GM23338 (cell line): ENCODE measurements around the gene ZSCAN2. TPM values are rescaled to one million over a fixed set of nuclear protein-coding genes. Genes with fewer than 3 reads are reported as not detected.

Source experiments
- ATAC-seq: fragments of 200-7000 bp; cut with Tn5 transposase; 3 replicates; pipeline ENCODE4 v1.9.1; 2020
- DNase-seq: peaks from one replicate; pipeline ENCODE4 v3.0.0-alpha.2; 2015; ENCODE audit warnings: low spot score
- H2AFZ ChIP-seq: fragments of 200-600 bp; sonication (generic); 2 replicates; pipeline ENCODE4 v1.8.0; 2016; ENCODE audit warnings: antibody characterized with exemption, mild to moderate bottlenecking, moderate library complexity
- H3F3A ChIP-seq: fragments of 200-600 bp; sonication (generic); replicated peaks from 2 replicates; pipeline ENCODE4 v1.8.0; 2017; ENCODE audit warnings: antibody characterized with exemption, mixed run types, low read depth
- H3K27ac ChIP-seq: fragments of 200-600 bp; sonication (generic); 2 replicates; pipeline ENCODE4 v1.6.1; 2016; ENCODE audit warnings: low read depth
- H3K27me3 ChIP-seq: fragments of 200-600 bp; sonication (generic); 2 replicates; pipeline ENCODE4 v1.8.0; 2016; ENCODE audit warnings: mild to moderate bottlenecking, mixed run types, moderate library complexity; ENCODE audit not compliant: insufficient read depth
- H3K36me3 ChIP-seq: fragments of 200-600 bp; sonication (generic); 2 replicates; pipeline ENCODE4 v1.8.0; 2016; ENCODE audit warnings: mild to moderate bottlenecking; ENCODE audit not compliant: insufficient read depth
- H3K4me1 ChIP-seq: fragments of 200-600 bp; sonication (generic); 2 replicates; pipeline ENCODE4 v1.8.0; 2016; ENCODE audit warnings: mild to moderate bottlenecking, moderate library complexity; ENCODE audit not compliant: insufficient read depth
- H3K4me2 ChIP-seq: fragments of 200-600 bp; sonication (generic); 2 replicates; pipeline ENCODE4 v1.7.1; 2017; ENCODE audit warnings: mixed run types
- H3K4me3 ChIP-seq: fragments of 200-600 bp; sonication (generic); 2 replicates; pipeline ENCODE4 v1.6.1; 2016; ENCODE audit warnings: mixed run types
- H3K79me2 ChIP-seq: fragments of 200-600 bp; sonication (generic); replicated peaks from 2 replicates; pipeline ENCODE4 v1.8.0; 2017; ENCODE audit warnings: mild to moderate bottlenecking; ENCODE audit not compliant: insufficient read depth
- H3K9me2 ChIP-seq: fragments of 200-600 bp; sonication (generic); 2 replicates; pipeline ENCODE4 v1.8.0; 2017; ENCODE audit not compliant: insufficient read depth
- H4K20me1 ChIP-seq: fragments of 200-600 bp; sonication (generic); replicated peaks from 2 replicates; pipeline ENCODE4 v1.8.0; 2017; ENCODE audit warnings: mild to moderate bottlenecking; ENCODE audit not compliant: insufficient read depth
- H3K27ac Mint-ChIP-seq: 2 replicates; pipeline ENCODE4 v1.8.0; 2020; ENCODE audit warnings: inconsistent platforms, mild to moderate bottlenecking, moderate library complexity, mixed read lengths
- H3K27me3 Mint-ChIP-seq: 3 replicates; pipeline ENCODE4 v1.8.0; 2022; ENCODE audit warnings: low read depth, mild to moderate bottlenecking, moderate library complexity, mixed read lengths, inconsistent platforms; ENCODE audit not compliant: insufficient read depth, poor library complexity
- H3K36me3 Mint-ChIP-seq: 3 replicates; pipeline ENCODE4 v1.8.0; 2021; ENCODE audit warnings: low read depth, mild to moderate bottlenecking, inconsistent platforms, moderate library complexity, mixed read lengths
- H3K4me1 Mint-ChIP-seq: 3 replicates; pipeline ENCODE4 v1.8.0; 2020; ENCODE audit warnings: mild to moderate bottlenecking, inconsistent platforms, mixed read lengths
- H3K4me3 Mint-ChIP-seq: 3 replicates; pipeline ENCODE4 v1.8.0; 2021; ENCODE audit warnings: moderate library complexity, mild to moderate bottlenecking, inconsistent platforms, mixed read lengths
- H3K9me3 Mint-ChIP-seq: 3 replicates; pipeline ENCODE4 v1.8.0; 2020; ENCODE audit warnings: moderate library complexity, mild to moderate bottlenecking, inconsistent platforms, mixed read lengths
- CREB1 ChIP-seq: fragments of 250-450 bp; sonication (Bioruptor Pico); IDR thresholded peaks from 2 replicates; pipeline ENCODE4 v1.5.0; 2020; ENCODE audit warnings: low read depth, mild to moderate bottlenecking, moderate library complexity
- CTCF ChIP-seq, 2 experiments: fragments of 200-600 bp in 1 of 2; sonication (generic) in 1 of 2; conservative IDR thresholded peaks; 2 replicates each; pipeline versions ENCODE4 v1.5.1 to v1.6.1; 2016 to 2017; ENCODE audit warnings: antibody characterized with exemption in 2 of 2, low read depth in 2 of 2, mild to moderate bottlenecking in 2 of 2, moderate library complexity in 1 of 2
- ETS1 ChIP-seq: IDR thresholded peaks from 2 replicates; pipeline ENCODE4 v1.6.1; 2016; ENCODE audit warnings: antibody characterized with exemption
- EZH2 ChIP-seq: fragments of 200-600 bp; sonication (generic); IDR thresholded peaks from one replicate; pipeline ENCODE4 v1.8.0; 2017; ENCODE audit warnings: antibody characterized with exemption, mild to moderate bottlenecking, low read depth; ENCODE audit not compliant: unreplicated experiment
- EZH2phosphoT487 ChIP-seq: fragments of 200-600 bp; sonication (generic); IDR thresholded peaks from one replicate; pipeline ENCODE4 v1.8.1; 2018; ENCODE audit warnings: antibody characterized with exemption; ENCODE audit not compliant: unreplicated experiment
- JUNB ChIP-seq: IDR thresholded peaks from one replicate; pipeline ENCODE4 v1.6.1; 2016; ENCODE audit warnings: antibody characterized with exemption; ENCODE audit not compliant: unreplicated experiment
- NANOG ChIP-seq: IDR thresholded peaks from 2 replicates; pipeline ENCODE4 v1.6.1; 2016; ENCODE audit warnings: antibody characterized with exemption, borderline replicate concordance
- POLR2AphosphoS5 ChIP-seq: IDR thresholded peaks from 2 replicates; pipeline ENCODE4 v1.6.1; 2016; ENCODE audit warnings: antibody characterized with exemption, low read depth
- REST ChIP-seq: IDR thresholded peaks from one replicate; pipeline ENCODE4 v1.6.1; 2018; ENCODE audit warnings: antibody characterized with exemption; ENCODE audit not compliant: unreplicated experiment
- STAT1 ChIP-seq: IDR thresholded peaks from one replicate; pipeline ENCODE4 v1.6.1; 2016; ENCODE audit warnings: antibody characterized with exemption; ENCODE audit not compliant: unreplicated experiment
- ZNF114 ChIP-seq: fragments of 250-450 bp; sonication (Bioruptor Pico); IDR thresholded peaks from 2 replicates; pipeline ENCODE4 v1.5.0; 2020; ENCODE audit warnings: mild to moderate bottlenecking, moderate library complexity
- ZNF331 ChIP-seq: fragments of 250-450 bp; sonication (Bioruptor Pico); IDR thresholded peaks from 2 replicates; pipeline ENCODE4 v1.5.0; 2020; ENCODE audit warnings: low read depth, mild to moderate bottlenecking, moderate library complexity
- ZNF462 ChIP-seq: fragments of 250-450 bp; sonication (Bioruptor Pico); IDR thresholded peaks from 2 replicates; pipeline ENCODE4 v1.5.0; 2020; ENCODE audit warnings: mild to moderate bottlenecking, moderate library complexity
- polyA plus RNA-seq: library from polyadenylated mRNA; unstranded; fragments of >200 nt; fragmentation: Nextera tagmentation; extraction: Ambion mirVana; gene quantifications from 2 replicates; pipeline ENCODE4 v1.2.1, GENCODE V29; 2016
- total RNA-seq: library from RNA; depleted of rRNA; stranded (reverse); fragments of >200 nt; shearing (Covaris generic); gene quantifications from 2 replicates; pipeline ENCODE4 v1.2.3, GENCODE V29; 2014

Gene ZSCAN2
- total and polyA plus RNA-seq, 2 experiments from 2014 or later, result 45.8 to 63.9 TPM

- Histone ChIP-seq H3K27ac (peak overlapping the region; percentile 96), H3K4me2 (peak overlapping the region; percentile 79)
These were observed 3.0 kb downstream of the ZSCAN2 start for GRCh38 chr15:84603630-84604379.

More at GRCh38 chr15:84603630-84604379, 3.0 kb downstream of the ZSCAN2 start:
- DNase-seq, result peak; percentile 74
- peaks cover 37% of the 10 kb centered on the region for H3K27me3 Mint-ChIP-seq
- peak overlapping the region; percentile 93 for H3K4me3 Mint-ChIP-seq
- H3K27ac Mint-ChIP-seq, result peak overlapping the region; percentile 93
- peak overlapping the region; percentile 87 for H3K4me3 ChIP-seq
- ATAC-seq, result peak; percentile 10
- TF ChIP-seq ZNF331 (CRISPR knock-in tag) (no peak), CTCF (conservative IDR thresholded peaks at IDR 0.05; ENCODE audit: low read depth in 2 of 2) (no peak), CREB1 (CRISPR knock-in tag) (no peak), NANOG (peak; percentile 99), REST (no peak), ZNF462 (CRISPR knock-in tag) (peak; percentile 99), POLR2AphosphoS5 (0 out of 2 replicates have a peak, but pooled peaks have one; percentile 38), EZH2 (no peak), STAT1 (no peak), ETS1 (peak; percentile 82), EZH2phosphoT487 (no peak), ZNF114 (CRISPR knock-in tag) (no peak), JUNB (no peak)
- peaks cover 65% of the 10 kb centered on the region for H3K4me1 ChIP-seq
- H3K4me1 Mint-ChIP-seq, result peaks cover 72% of the 10 kb centered on the region
- H3K9me3 Mint-ChIP-seq, result no peaks in the 10 kb centered on the region
- peaks cover 41% of the 10 kb centered on the region for H4K20me1 ChIP-seq
- no peaks in the 10 kb centered on the region for H3K9me2 ChIP-seq
- H3K36me3 ChIP-seq, result peaks cover 25% of the 10 kb centered on the region; the same call in 1 of the 2 replicates
- H3F3A ChIP-seq, result peaks cover 30% of the 10 kb centered on the region
- H3K27me3 ChIP-seq, result no peaks in the 10 kb centered on the region
- H3K36me3 Mint-ChIP-seq, result peaks cover 55% of the 10 kb centered on the region
- peaks cover 68% of the 10 kb centered on the region for H3K79me2 ChIP-seq
- H2AFZ ChIP-seq, result no peak overlapping the region
